C4-2B (cell line): ENCODE results near the gene SMG6.
A peak's percentile ranks its signal among the peaks of the same experiment; 100 is the strongest.

Source experiments
- H3K27ac ChIP-seq: fragments of 450-650 bp; 2 replicates; pipeline ENCODE4 v1.5.1; 2017
- CTCF ChIP-seq: fragments of 450-650 bp; conservative IDR thresholded peaks from 2 replicates; pipeline ENCODE4 v1.5.1; 2017; ENCODE audit warnings: mild to moderate bottlenecking
- ZFX ChIP-seq: fragments of 450-650 bp; IDR thresholded peaks from 2 replicates; pipeline ENCODE4 v1.6.1; 2017

Gene SMG6

GRCh38 chr17:2111691-2112090 is 191.9 kb downstream of the SMG6 start:
- peak overlapping the region; percentile 69 for H3K27ac ChIP-seq
- no peak for TF ChIP-seq ZFX
- no peak for TF ChIP-seq CTCF

GRCh38 chr17:2110436-2110835 is 193.1 kb downstream of the SMG6 start:
- H3K27ac ChIP-seq: peak overlapping the region; percentile 69; the same call in 1 of the 2 replicates
- TF ChIP-seq CTCF: no peak

- no peak for TF ChIP-seq CTCF
- TF ChIP-seq ZFX: no peak
- no peak overlapping the region for H3K27ac ChIP-seq
These were observed 195.4 kb downstream of the SMG6 start for GRCh38 chr17:2108170-2108569.

GRCh38 chr17:2107506-2107905 is 196.1 kb downstream of the SMG6 start:
- TF ChIP-seq CTCF (no peak), ZFX (no peak)

GRCh38 chr17:2107050-2107449 is 196.5 kb downstream of the SMG6 start:
- TF ChIP-seq ZFX (no peak), CTCF (no peak)
- no peak overlapping the region for H3K27ac ChIP-seq

More at GRCh38 chr17:2107506-2107905, 196.1 kb downstream of the SMG6 start:
- H3K27ac ChIP-seq: no peak overlapping the region

- TF ChIP-seq CTCF (no peak), ZFX (no peak)
- H3K27ac ChIP-seq: no peak overlapping the region
These were observed 197.2 kb downstream of the SMG6 start for GRCh38 chr17:2106308-2106955.

- TF ChIP-seq CTCF (no peak), ZFX (no peak)
These were observed 197.9 kb downstream of the SMG6 start for GRCh38 chr17:2105663-2106062.

More at GRCh38 chr17:2105663-2106062, 197.9 kb downstream of the SMG6 start:
- no peak overlapping the region for H3K27ac ChIP-seq
